Gastrocnemius medialis (tissue), 4 donors: ENCODE data around the gene RNF113B. TPM values are rescaled to one million over a fixed set of nuclear protein-coding genes. Genes with fewer than 3 reads are reported as not detected.

ENCODE experiments used
- ATAC-seq, 2 donors: fragments of 150-250 bp; one replicate each; pipeline ENCODE4 v1.9.1; 2016
- DNase-seq, 2 donors: peaks; one replicate each; pipeline ENCODE4 v3.0.0-alpha.2; 2019
- H3K27ac ChIP-seq, 4 donors: fragments of 200-600 bp; sonication (generic); 1 replicate in 1 of 4; 2 replicates in 3 of 4; pipeline ENCODE4 v1.5.1; 2016 to 2018; ENCODE audit warnings: mild to moderate bottlenecking in 2 of 4, moderate library complexity in 1 of 4
- H3K27me3 ChIP-seq, 3 donors: fragments of 200-600 bp; sonication (generic) in 2 of 3; 1 replicate in 1 of 3; 2 replicates in 2 of 3; pipeline versions ENCODE4 v1.5.1 to v1.6.0; 2016 to 2019; ENCODE audit warnings: mild to moderate bottlenecking in 1 of 3, moderate library complexity in 1 of 3
- H3K36me3 ChIP-seq, 2 donors: fragments of 200-600 bp; sonication (generic) in 1 of 2; one replicate each; pipeline ENCODE4 v1.5.1; 2017 to 2018
- H3K4me1 ChIP-seq, 2 donors: fragments of 200-600 bp; sonication (generic) in 1 of 2; one replicate each; pipeline ENCODE4 v1.5.1; 2016 to 2017; ENCODE audit warnings: mild to moderate bottlenecking in 2 of 2
- H3K4me3 ChIP-seq, 4 donors: fragments of 200-600 bp; sonication (generic) in 3 of 4; 1 replicate in 1 of 4; 2 replicates in 3 of 4; pipeline ENCODE4 v1.5.1; 2016 to 2019; ENCODE audit warnings: mild to moderate bottlenecking in 2 of 4
- H3K9me3 ChIP-seq, 3 donors: fragments of 200-600 bp; sonication (generic) in 2 of 3; 1 replicate in 1 of 3; 2 replicates in 2 of 3; pipeline ENCODE4 v1.5.1; 2016 to 2019
- CTCF ChIP-seq, 5 experiments: fragments of 450-650 bp in 3 of 5; fragments of 200-600 bp in 2 of 5; sonication (generic) in 2 of 5; IDR thresholded peaks in 4 of 5; conservative IDR thresholded peaks in 1 of 5; 1 replicate in 4 of 5; 2 replicates in 1 of 5; pipeline ENCODE4 v1.5.1; 2016 to 2019; ENCODE audit warnings: antibody characterized with exemption in 5 of 5, mild to moderate bottlenecking in 3 of 5, moderate library complexity in 3 of 5
- POLR2A ChIP-seq, 2 donors: fragments of 450-650 bp; IDR thresholded peaks; one replicate each; pipeline ENCODE4 v1.6.1; 2017; ENCODE audit warnings: antibody characterized with exemption in 2 of 2, mild to moderate bottlenecking in 2 of 2, moderate library complexity in 2 of 2
- in situ Hi-C, 4 donors: fragments of 200-750 bp; cut with MboI; loops; one replicate each; pipeline versions ENCODE4 v1.15.0 to v1.8.0; 2017; ENCODE audit warnings: low sequenced_read_pairs in 4 of 4
- intact Hi-C: fragments of 100-400 bp; cut with DNase I; formaldehyde crosslinking; loops from one replicate; pipeline ENCODE4 v1.15.1; 2023; ENCODE audit warnings: low total_unique reads
- total RNA-seq, 4 donors: library from RNA; depleted of rRNA; stranded (reverse); fragments of >200 nt; gene quantifications; one replicate each; pipeline versions ENCODE4 v1.1.0 to v1.2.3, GENCODE V29; 2016

RNF113B gene
- total RNA-seq, 4 donors from 2014 or later: not detected

- H3K4me1 ChIP-seq: peaks cover 2 to 17% of the 10 kb centered on the region in 2 donors
- peak within 1 kb of the TSS; percentile 53 to 72 (median 58) for H3K4me3 ChIP-seq
- ATAC-seq (peak; percentile 81 to 82), DNase-seq (peak; percentile 35 to 43)
- no peaks in the 10 kb centered on the region for H3K36me3 ChIP-seq
- no peaks in the 10 kb centered on the region for H3K9me3 ChIP-seq
- H3K27ac ChIP-seq: peak within 1 kb of the TSS; percentile 21 to 66 (median 50)
- intact Hi-C loops (no loop called here), in situ Hi-C loops (loop anchor here in 2 of 4 donors (10.0 to 25.0 kb wide), 2 partner anchors 512 to 520 kb away; no protein-coding TSS in a partner anchor)
- TF ChIP-seq POLR2A (IDR thresholded peaks at IDR 0.05): peak; percentile 31 to 47
- peak in 4 of 5 experiments; percentile 34 to 66 (median 45) for TF ChIP-seq CTCF (IDR thresholded peaks at IDR 0.05 in 4 of 5, conservative IDR thresholded peaks at IDR 0.05 in 1 of 5)
- peaks cover 0 to 6% (median 0%) of the 10 kb centered on the region in 3 donors for H3K27me3 ChIP-seq
These were observed 34.5 kb downstream of the RNF113B start, which contains the start of gene FARP1 for GRCh38 chr13:98142380-98143156. Gene FARP1, plus strand, starts transcription at chr13:98143094. Its CDS starts 70,149 bp downstream, at chr13:98213243.

- TF ChIP-seq CTCF (IDR thresholded peaks at IDR 0.05 in 4 of 5, conservative IDR thresholded peaks at IDR 0.05 in 1 of 5) (no peak), POLR2A (IDR thresholded peaks at IDR 0.05) (no peak)
- Histone ChIP-seq H3K27ac (peak overlapping the region; percentile 10 to 61 (median 45)), H3K4me3 (peak overlapping the region; percentile 52 to 61 (median 56)), H3K4me1 (peaks cover 2 to 17% of the 10 kb centered on the region in 2 donors), H3K36me3 (no peaks in the 10 kb centered on the region), H3K27me3 (peaks cover 0 to 6% (median 0%) of the 10 kb centered on the region in 3 donors), H3K9me3 (no peaks in the 10 kb centered on the region)
- ATAC-seq: peak in 1 of 2 donors; percentile 17
- intact Hi-C loops (no loop called here), in situ Hi-C loops (loop anchor here in 2 of 4 donors (10.0 to 25.0 kb wide), 2 partner anchors 513 to 521 kb away; no protein-coding TSS in a partner anchor)
- DNase-seq: peak in 1 of 2 donors; percentile 14
These were observed 35.3 kb downstream of the RNF113B start for GRCh38 chr13:98141509-98142379.

GRCh38 chr13:98141091-98141490 lies 36.0 kb downstream of the RNF113B start:
- in situ Hi-C loops: loop anchor here in 2 of 4 donors (10.0 to 25.0 kb wide), 2 partner anchors 514 to 521 kb away; no protein-coding TSS in a partner anchor
- H3K4me1 ChIP-seq: peaks cover 2 to 17% of the 10 kb centered on the region in 2 donors
- no peaks in the 10 kb centered on the region for H3K9me3 ChIP-seq
- DNase-seq: no peak
- intact Hi-C loops: no loop called here
- peaks cover 0 to 6% (median 0%) of the 10 kb centered on the region in 3 donors for H3K27me3 ChIP-seq
- no peak overlapping the region for H3K27ac ChIP-seq
- no peaks in the 10 kb centered on the region for H3K36me3 ChIP-seq
- TF ChIP-seq CTCF (IDR thresholded peaks at IDR 0.05 in 4 of 5, conservative IDR thresholded peaks at IDR 0.05 in 1 of 5) (no peak), POLR2A (IDR thresholded peaks at IDR 0.05) (no peak)
- H3K4me3 ChIP-seq: no peak overlapping the region
- ATAC-seq: no peak

GRCh38 chr13:98134901-98135300 lies 42.2 kb downstream of the RNF113B start:
- ATAC-seq: no peak
- no peaks in the 10 kb centered on the region for H3K9me3 ChIP-seq
- H3K4me3 ChIP-seq: no peak overlapping the region
- intact Hi-C loops (loop anchor here (10.0 kb wide), 1 partner anchor 270 kb away; no protein-coding TSS in a partner anchor), in situ Hi-C loops (loop anchor here in 1 of 4 donors (25.0 kb wide), 1 partner anchor 527 kb away; no protein-coding TSS in a partner anchor)
- no peaks in the 10 kb centered on the region for H3K36me3 ChIP-seq
- DNase-seq: no peak
- no peaks in the 10 kb centered on the region for H3K27me3 ChIP-seq
- H3K27ac ChIP-seq: no peak overlapping the region
- no peak for TF ChIP-seq POLR2A (IDR thresholded peaks at IDR 0.05)
- no peak for TF ChIP-seq CTCF (IDR thresholded peaks at IDR 0.05 in 4 of 5, conservative IDR thresholded peaks at IDR 0.05 in 1 of 5)
- no peaks in the 10 kb centered on the region for H3K4me1 ChIP-seq
